CD4-positive, alpha-beta T cell (primary cell): ENCODE data around the gene PSG11. TPM values are rescaled to one million over a fixed set of nuclear protein-coding genes. Genes with fewer than 3 reads are reported as not detected.
"Not testable (repeated sequence)": the region's sequence is repeated elsewhere in the genome, so short reads cannot be mapped to it uniquely, and the experiment has no call there.

Experiments
- ATAC-seq: fragments of 200-7000 bp; cut with Tn5 transposase; one replicate; pipeline ENCODE4 v1.10.0; 2022; ENCODE audit warnings: mild to moderate bottlenecking; ENCODE audit not compliant: poor library complexity
- CTCF ChIA-PET: fragments of 350-600 bp; sonication (Branson Sonifier 250); formaldehyde crosslinking; loops from one replicate; lab custom pipeline; 2021; ENCODE audit warnings: antibody characterized with exemption, inconsistent platforms; lab: Charles Lee
- POLR2A ChIA-PET: fragments of 350-600 bp; sonication (Branson Sonifier 250); formaldehyde crosslinking; loops from one replicate; lab custom pipeline; 2021; ENCODE audit warnings: antibody characterized with exemption, inconsistent platforms; lab: Charles Lee
- DNase-seq, 14 experiments: peaks; one replicate each; pipeline ENCODE4 v3.0.0-alpha.2; 2013 to 2020; ENCODE audit warnings: mixed read lengths in 2 of 14
- H3K27ac ChIP-seq, 2 donors: one replicate each; pipeline versions ENCODE4 v1.5.1 to v1.7.0; 2013; ENCODE audit warnings: low read length in 2 of 2, low read depth in 1 of 2, mild to moderate bottlenecking in 1 of 2
- H3K27me3 ChIP-seq, 2 experiments: 1 replicate in 1 of 2; 2 replicates in 1 of 2; pipeline versions ENCODE4 v1.6.1 to v1.7.0; 2013; ENCODE audit warnings: low read length in 2 of 2, control low read depth in 1 of 2, mild to moderate bottlenecking in 1 of 2, moderate library complexity in 1 of 2; ENCODE audit not compliant: insufficient read depth in 2 of 2, control insufficient read depth in 1 of 2
- H3K36me3 ChIP-seq: one replicate; pipeline ENCODE4 v1.6.1; 2013; ENCODE audit warnings: low read length, control low read depth; ENCODE audit not compliant: insufficient read depth
- H3K4me1 ChIP-seq: one replicate; pipeline ENCODE4 v1.6.1; 2013; ENCODE audit warnings: low read length, control low read depth; ENCODE audit not compliant: insufficient read depth
- H3K4me3 ChIP-seq: one replicate; pipeline ENCODE4 v1.5.1; 2013; ENCODE audit warnings: mild to moderate bottlenecking, low read length, moderate library complexity
- H3K9me3 ChIP-seq, 2 experiments: 1 replicate in 1 of 2; 2 replicates in 1 of 2; pipeline versions ENCODE4 v1.6.1 to v1.7.0; 2013; ENCODE audit warnings: low read length in 2 of 2, mild to moderate bottlenecking in 2 of 2, control low read depth in 1 of 2, moderate library complexity in 1 of 2; ENCODE audit not compliant: control insufficient read depth in 1 of 2, insufficient read depth in 1 of 2
- H3K27ac Mint-ChIP-seq: one replicate; pipeline ENCODE4 v1.8.0; 2020; ENCODE audit warnings: mixed read lengths
- H3K27me3 Mint-ChIP-seq: one replicate; pipeline ENCODE4 v1.8.0; 2021; ENCODE audit warnings: mixed read lengths
- H3K36me3 Mint-ChIP-seq: one replicate; pipeline ENCODE4 v1.8.0; 2021; ENCODE audit warnings: low read depth, mixed read lengths
- H3K4me1 Mint-ChIP-seq: one replicate; pipeline ENCODE4 v1.8.0; 2021; ENCODE audit warnings: low read depth, mixed read lengths
- H3K4me3 Mint-ChIP-seq: one replicate; pipeline ENCODE4 v1.8.0; 2020; ENCODE audit warnings: mild to moderate bottlenecking, mixed read lengths
- H3K9me3 Mint-ChIP-seq: one replicate; pipeline ENCODE4 v1.8.0; 2020; ENCODE audit warnings: mixed read lengths
- CTCF ChIP-seq: fragments of 200-600 bp; IDR thresholded peaks from one replicate; pipeline ENCODE4 v1.8.0; 2022; ENCODE audit warnings: antibody characterized with exemption, mild to moderate bottlenecking
- intact Hi-C, 2 experiments: fragments of 100-400 bp; cut with DNase I in 1 of 2; cut with micrococcal nuclease in 1 of 2; formaldehyde crosslinking; loops; one replicate each; pipeline versions ENCODE4 v1.15.1 to v1.9.0; 2023 to 2025; cut with DNase I, micrococcal nuclease
- total RNA-seq, 174 experiments: library from RNA in 2 of 174; stranded (reverse) in 2 of 174; gene quantifications; one replicate each; pipeline ENCODE4 v1.2.3 and lab custom pipeline; 2021 to 2026

Gene PSG11
- total RNA-seq, 2 experiments from 2014 or later: not detected

- peaks cover 13% of the 10 kb centered on the region for H3K27me3 Mint-ChIP-seq
- H3K4me3 Mint-ChIP-seq, H3K36me3 Mint-ChIP-seq, H3K4me3 ChIP-seq, H3K27me3 ChIP-seq, H3K4me1 Mint-ChIP-seq, intact Hi-C loops, H3K27ac ChIP-seq, DNase-seq, H3K4me1 ChIP-seq, H3K27ac Mint-ChIP-seq, POLR2A ChIA-PET, ATAC-seq, H3K36me3 ChIP-seq, H3K9me3 Mint-ChIP-seq, H3K9me3 ChIP-seq: not testable (repeated sequence)
- CTCF ChIA-PET: interaction anchor here (0.6 kb wide), 1 partner anchor 146 kb away, joined by 3 read pairs; no protein-coding TSS in a partner anchor
Observed at GRCh38 chr19:42996161-42996560, 30.1 kb downstream of the PSG11 start.

GRCh38 chr19:42992029-42992604, 34.2 kb downstream of the PSG11 start:
- H3K27me3 Mint-ChIP-seq: peaks cover 18% of the 10 kb centered on the region
- H3K4me1 Mint-ChIP-seq, DNase-seq, H3K27ac Mint-ChIP-seq, H3K27ac ChIP-seq, H3K36me3 Mint-ChIP-seq, intact Hi-C loops, H3K27me3 ChIP-seq, POLR2A ChIA-PET, H3K36me3 ChIP-seq, H3K4me3 Mint-ChIP-seq, H3K9me3 Mint-ChIP-seq, H3K4me3 ChIP-seq, ATAC-seq, CTCF ChIA-PET, H3K4me1 ChIP-seq, H3K9me3 ChIP-seq: not testable (repeated sequence)

GRCh38 chr19:42989851-42990250, 36.4 kb downstream of the PSG11 start:
- Mint-ChIP-seq H3K27ac (no peak overlapping the region), H3K36me3 (no peaks in the 10 kb centered on the region), H3K27me3 (peaks cover 31% of the 10 kb centered on the region), H3K4me1 (no peaks in the 10 kb centered on the region), H3K9me3 (no peaks in the 10 kb centered on the region), H3K4me3 (no peak overlapping the region)
- ChIA-PET POLR2A (no interaction called here), CTCF (no interaction called here)
- DNase-seq (no peak), ATAC-seq (no peak)
- H3K36me3 ChIP-seq: no peaks in the 10 kb centered on the region
- intact Hi-C loops: no loop called here
- H3K27ac ChIP-seq: no peak overlapping the region
- H3K27me3 ChIP-seq: no peaks in the 10 kb centered on the region
- H3K4me1 ChIP-seq: no peaks in the 10 kb centered on the region
- no peaks in the 10 kb centered on the region for H3K9me3 ChIP-seq
- no peak overlapping the region for H3K4me3 ChIP-seq
- no peak for TF ChIP-seq CTCF

GRCh38 chr19:42989186-42989585, 37.1 kb downstream of the PSG11 start:
- CTCF ChIA-PET, H3K9me3 ChIP-seq, H3K4me1 ChIP-seq, ATAC-seq, H3K27ac Mint-ChIP-seq, H3K4me1 Mint-ChIP-seq, H3K9me3 Mint-ChIP-seq, H3K36me3 ChIP-seq, H3K36me3 Mint-ChIP-seq, H3K27me3 ChIP-seq, POLR2A ChIA-PET, H3K4me3 Mint-ChIP-seq, H3K4me3 ChIP-seq, DNase-seq, intact Hi-C loops, H3K27ac ChIP-seq: not testable (repeated sequence)
- peaks cover 31% of the 10 kb centered on the region for H3K27me3 Mint-ChIP-seq

- ATAC-seq, H3K4me1 ChIP-seq, H3K36me3 Mint-ChIP-seq, H3K27ac Mint-ChIP-seq, CTCF ChIA-PET, H3K27ac ChIP-seq, DNase-seq, POLR2A ChIA-PET, H3K4me3 ChIP-seq, H3K4me3 Mint-ChIP-seq, H3K36me3 ChIP-seq, H3K4me1 Mint-ChIP-seq, H3K9me3 ChIP-seq, H3K9me3 Mint-ChIP-seq, intact Hi-C loops, H3K27me3 ChIP-seq: not testable (repeated sequence)
- H3K27me3 Mint-ChIP-seq: peaks cover 31% of the 10 kb centered on the region
Observed at GRCh38 chr19:42988206-42988605, 38.1 kb downstream of the PSG11 start.
